Measurements from ENCODE around the gene CASP6. TPM values are rescaled to one million over a fixed set of nuclear protein-coding genes. Genes with fewer than 3 reads are reported as not detected.

The CASP6 gene
- total RNA-seq, 2 experiments from 2014 or later = 8.1 to 9.2 TPM

GRCh38 chr4:109713500-109713899, 10.3 kb upstream of the CASP6 start:
- Histone ChIP-seq H3K9me3 (ENCODE audit: low read length) (0 out of 2 replicates have a peak, but pooled peaks cover 3% of the 10 kb centered on the region), H3K4me2 (ENCODE audit: low read length) (no peak overlapping the region), H3K27ac (ENCODE audit: low read depth, low read length, poor library complexity, severe bottlenecking) (no peak overlapping the region), H3K79me2 (ENCODE audit: insufficient read depth, low read depth, low read length) (no peaks in the 10 kb centered on the region), H3K4me1 (ENCODE audit: insufficient read depth, low read length, poor library complexity, severe bottlenecking) (no peaks in the 10 kb centered on the region), H2AFZ (ENCODE audit: low read length) (no peak overlapping the region), H3K9me2 (ENCODE audit: insufficient read depth, low read length) (no peaks in the 10 kb centered on the region), H4K20me1 (ENCODE audit: insufficient read depth, low read length) (0 out of 2 replicates have a peak, but pooled peaks cover 4% of the 10 kb centered on the region), H3K36me3 (ENCODE audit: insufficient read depth, low read length) (peaks cover 52% of the 10 kb centered on the region), H3K4me3 (ENCODE audit: low read depth, low read length, poor library complexity, severe bottlenecking) (no peak overlapping the region)
- ChIA-PET CTCF (ENCODE audit: unreplicated experiment) (no interaction called here), POLR2A (interaction anchor here (0.8 kb wide), 1 partner anchor 10 kb away, joined by 5 read pairs; the partner anchor contains the start of gene CASP6)
- no peak for DNase-seq (ENCODE audit: low spot score)
- intact Hi-C loops (cut with micrococcal nuclease; ENCODE audit: unreplicated experiment) = no loop called here
- no TSS peak for BruUV-seq (replicated peaks)
- no peak for TF ChIP-seq CTCF (conservative IDR thresholded peaks at IDR 0.05; ENCODE audit: low read length)
- no peak for TF ChIP-seq EZH2phosphoT487 (IDR thresholded peaks at IDR 0.05; ENCODE audit: borderline replicate concordance, low read depth, low read length)

- Histone ChIP-seq H4K20me1 (ENCODE audit: insufficient read depth, low read length) (0 out of 2 replicates have a peak, but pooled peaks cover 4% of the 10 kb centered on the region), H3K27ac (ENCODE audit: low read depth, low read length, poor library complexity, severe bottlenecking) (no peak overlapping the region), H3K4me2 (ENCODE audit: low read length) (no peak overlapping the region), H3K4me3 (ENCODE audit: low read depth, low read length, poor library complexity, severe bottlenecking) (no peak overlapping the region), H2AFZ (ENCODE audit: low read length) (no peak overlapping the region), H3K36me3 (ENCODE audit: insufficient read depth, low read length) (peaks cover 26% of the 10 kb centered on the region; the same call in 1 of the 2 replicates), H3K9me3 (ENCODE audit: low read length) (no peaks in the 10 kb centered on the region), H3K4me1 (ENCODE audit: insufficient read depth, low read length, poor library complexity, severe bottlenecking) (peaks cover 4% of the 10 kb centered on the region), H3K9me2 (ENCODE audit: insufficient read depth, low read length) (no peaks in the 10 kb centered on the region), H3K79me2 (ENCODE audit: insufficient read depth, low read depth, low read length) (no peaks in the 10 kb centered on the region)
- no peak for TF ChIP-seq EZH2phosphoT487 (IDR thresholded peaks at IDR 0.05; ENCODE audit: borderline replicate concordance, low read depth, low read length)
- TF ChIP-seq CTCF (conservative IDR thresholded peaks at IDR 0.05; ENCODE audit: low read length) = no peak
- no TSS peak for BruUV-seq (replicated peaks)
- ChIA-PET CTCF (ENCODE audit: unreplicated experiment) (no interaction called here), POLR2A (interaction anchor here (0.6 kb wide), 1 partner anchor 284 kb away, joined by 3 read pairs; no protein-coding TSS in a partner anchor)
- intact Hi-C loops (cut with micrococcal nuclease; ENCODE audit: unreplicated experiment) = loop anchor here (10.0 kb wide), 1 partner anchor 486 kb away; the partner anchor contains the start of gene ELOVL6
- DNase-seq (ENCODE audit: low spot score) = no peak
Observed at GRCh38 chr4:109708990-109709389, 5.7 kb upstream of the CASP6 start.

GRCh38 chr4:109708435-109708834, 5.2 kb upstream of the CASP6 start:
- no peak overlapping the region for H3K4me2 ChIP-seq (ENCODE audit: low read length)
- no peak overlapping the region for H3K27ac ChIP-seq (ENCODE audit: low read depth, low read length, poor library complexity, severe bottlenecking)
- DNase-seq (ENCODE audit: low spot score) = no peak
- H2AFZ ChIP-seq (ENCODE audit: low read length) = no peak overlapping the region
- no peaks in the 10 kb centered on the region for H3K9me2 ChIP-seq (ENCODE audit: insufficient read depth, low read length)
- TF ChIP-seq CTCF (conservative IDR thresholded peaks at IDR 0.05; ENCODE audit: low read length) (no peak), EZH2phosphoT487 (IDR thresholded peaks at IDR 0.05; ENCODE audit: borderline replicate concordance, low read depth, low read length) (no peak)
- H3K9me3 ChIP-seq (ENCODE audit: low read length) = no peaks in the 10 kb centered on the region
- peaks cover 21% of the 10 kb centered on the region; the same call in 1 of the 2 replicates for H3K36me3 ChIP-seq (ENCODE audit: insufficient read depth, low read length)
- ChIA-PET CTCF (ENCODE audit: unreplicated experiment) (no interaction called here), POLR2A (interaction anchor here (0.5 to 0.6 kb wide), 2 partner anchors 142 to 284 kb away, joined by 3 to 6 read pairs; no protein-coding TSS in a partner anchor)
- 0 out of 2 replicates have a peak, but pooled peaks cover 4% of the 10 kb centered on the region for H4K20me1 ChIP-seq (ENCODE audit: insufficient read depth, low read length)
- H3K4me3 ChIP-seq (ENCODE audit: low read depth, low read length, poor library complexity, severe bottlenecking) = no peak overlapping the region
- BruUV-seq (replicated peaks) = no TSS peak
- intact Hi-C loops (cut with micrococcal nuclease; ENCODE audit: unreplicated experiment) = loop anchor here (10.0 kb wide), 1 partner anchor 486 kb away; the partner anchor contains the start of gene ELOVL6
- peaks cover 10% of the 10 kb centered on the region for H3K4me1 ChIP-seq (ENCODE audit: insufficient read depth, low read length, poor library complexity, severe bottlenecking)
- H3K79me2 ChIP-seq (ENCODE audit: insufficient read depth, low read depth, low read length) = no peaks in the 10 kb centered on the region
